A673 (cell line): Measurements from ENCODE around the gene ERGIC1.

Experiments used
- EZH2 ChIP-seq: fragments of 200-600 bp; sonication (generic); IDR thresholded peaks from 2 replicates; pipeline ENCODE4 v1.6.1; 2017; ENCODE audit warnings: borderline replicate concordance, low read depth, mild to moderate bottlenecking, mixed read lengths, antibody characterized with exemption, low read length; ENCODE audit not compliant: poor library complexity, severe bottlenecking
- TF ChIP-seq, protein P1 (sequence below): fragments of 300-800, 200-600 bp; sonication (generic); conservative IDR thresholded peaks from 2 replicates; pipeline ENCODE4 v1.5.1; 2017; ENCODE audit warnings: low read depth, mild to moderate bottlenecking, antibody characterized with exemption, low read length, moderate library complexity, mixed read lengths

DNA sequence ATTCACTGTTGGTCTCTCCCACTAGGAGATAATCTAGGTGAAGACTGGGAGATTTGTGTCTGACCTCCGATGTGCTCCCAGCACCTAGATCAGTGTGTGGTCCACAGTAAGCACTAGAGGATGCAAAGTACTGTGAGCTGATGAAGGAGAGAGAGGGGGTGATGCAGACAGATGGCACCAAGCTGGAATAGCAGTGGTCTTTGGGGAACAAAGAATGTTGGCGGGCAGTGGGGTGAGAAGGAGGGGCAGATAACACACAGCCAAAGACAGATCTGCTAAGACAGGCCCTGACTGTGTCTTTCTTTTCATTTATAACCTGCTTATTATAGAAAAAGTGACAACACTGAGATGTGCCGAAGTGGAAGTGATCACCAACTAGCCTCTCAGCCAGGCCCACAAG, 37.5 kb downstream of the ERGIC1 start:
- TF ChIP-seq, protein P1, sequence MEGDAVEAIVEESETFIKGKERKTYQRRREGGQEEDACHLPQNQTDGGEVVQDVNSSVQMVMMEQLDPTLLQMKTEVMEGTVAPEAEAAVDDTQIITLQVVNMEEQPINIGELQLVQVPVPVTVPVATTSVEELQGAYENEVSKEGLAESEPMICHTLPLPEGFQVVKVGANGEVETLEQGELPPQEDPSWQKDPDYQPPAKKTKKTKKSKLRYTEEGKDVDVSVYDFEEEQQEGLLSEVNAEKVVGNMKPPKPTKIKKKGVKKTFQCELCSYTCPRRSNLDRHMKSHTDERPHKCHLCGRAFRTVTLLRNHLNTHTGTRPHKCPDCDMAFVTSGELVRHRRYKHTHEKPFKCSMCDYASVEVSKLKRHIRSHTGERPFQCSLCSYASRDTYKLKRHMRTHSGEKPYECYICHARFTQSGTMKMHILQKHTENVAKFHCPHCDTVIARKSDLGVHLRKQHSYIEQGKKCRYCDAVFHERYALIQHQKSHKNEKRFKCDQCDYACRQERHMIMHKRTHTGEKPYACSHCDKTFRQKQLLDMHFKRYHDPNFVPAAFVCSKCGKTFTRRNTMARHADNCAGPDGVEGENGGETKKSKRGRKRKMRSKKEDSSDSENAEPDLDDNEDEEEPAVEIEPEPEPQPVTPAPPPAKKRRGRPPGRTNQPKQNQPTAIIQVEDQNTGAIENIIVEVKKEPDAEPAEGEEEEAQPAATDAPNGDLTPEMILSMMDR: no peak
- no peak for TF ChIP-seq EZH2
